Cardiac fibroblast (primary cell): ENCODE measurements around the gene EYS.
"Not testable (repeated sequence)": the region's sequence is repeated elsewhere in the genome, so short reads cannot be mapped to it uniquely, and the experiment has no call there.

Experiments
- DNase-seq, 2 donors: peaks; one replicate each; pipeline versions ENCODE4 v3.0.0 to v3.0.0-alpha.2; 2010; ENCODE audit warnings: low read depth in 2 of 2
- H3K4me3 ChIP-seq, 2 donors: replicated peaks in 1 of 2; 1 replicate in 1 of 2; 2 replicates in 1 of 2; pipeline ENCODE4 v1.5.1; 2011; ENCODE audit warnings: low read depth in 2 of 2, low read length in 2 of 2, mild to moderate bottlenecking in 2 of 2, moderate library complexity in 1 of 2
- TF ChIP-seq, protein P1 (sequence below): IDR thresholded peaks from one replicate; pipeline ENCODE4 v1.5.1; 2011; ENCODE audit warnings: low read depth, mild to moderate bottlenecking, low read length, inconsistent platforms

The EYS gene

DNA sequence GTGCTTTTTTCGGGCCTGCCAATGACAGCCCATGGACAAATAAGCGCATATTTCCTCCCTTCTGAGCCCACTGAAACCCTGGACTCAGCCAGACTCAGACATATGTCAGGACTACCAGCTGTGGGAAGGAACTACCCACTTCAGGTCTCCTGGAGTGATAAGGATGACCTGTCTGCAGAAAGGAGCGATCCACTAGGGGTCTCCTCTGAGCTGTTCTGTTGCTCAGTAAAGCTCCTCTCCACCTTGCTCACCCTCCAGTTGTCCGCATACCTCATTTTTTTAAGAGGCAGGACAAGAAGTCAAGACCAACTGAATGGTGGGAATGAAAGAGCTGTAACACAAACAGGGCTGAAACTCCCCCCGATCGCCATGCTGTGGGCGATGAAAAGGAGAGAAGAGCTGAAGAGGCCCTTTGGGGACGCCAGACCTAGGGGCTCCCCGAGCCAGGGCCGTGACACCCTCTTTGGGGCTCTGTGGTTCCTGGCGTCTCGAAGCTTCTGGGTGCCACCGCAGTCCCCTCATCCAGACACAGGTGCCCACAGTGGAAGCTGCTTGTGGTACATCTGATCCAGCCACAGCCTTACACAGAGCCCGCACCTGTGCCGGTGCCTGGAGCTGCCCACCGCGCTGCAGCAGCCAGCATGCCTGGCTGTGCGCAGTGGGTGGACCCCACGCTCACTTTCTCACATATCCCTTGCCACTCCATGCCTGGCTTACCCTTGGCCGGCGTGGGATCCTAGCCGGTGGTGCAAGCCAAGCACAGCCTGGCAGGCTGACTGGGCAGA lies 68.8 kb downstream of the EYS start:
- TF ChIP-seq, protein P1, sequence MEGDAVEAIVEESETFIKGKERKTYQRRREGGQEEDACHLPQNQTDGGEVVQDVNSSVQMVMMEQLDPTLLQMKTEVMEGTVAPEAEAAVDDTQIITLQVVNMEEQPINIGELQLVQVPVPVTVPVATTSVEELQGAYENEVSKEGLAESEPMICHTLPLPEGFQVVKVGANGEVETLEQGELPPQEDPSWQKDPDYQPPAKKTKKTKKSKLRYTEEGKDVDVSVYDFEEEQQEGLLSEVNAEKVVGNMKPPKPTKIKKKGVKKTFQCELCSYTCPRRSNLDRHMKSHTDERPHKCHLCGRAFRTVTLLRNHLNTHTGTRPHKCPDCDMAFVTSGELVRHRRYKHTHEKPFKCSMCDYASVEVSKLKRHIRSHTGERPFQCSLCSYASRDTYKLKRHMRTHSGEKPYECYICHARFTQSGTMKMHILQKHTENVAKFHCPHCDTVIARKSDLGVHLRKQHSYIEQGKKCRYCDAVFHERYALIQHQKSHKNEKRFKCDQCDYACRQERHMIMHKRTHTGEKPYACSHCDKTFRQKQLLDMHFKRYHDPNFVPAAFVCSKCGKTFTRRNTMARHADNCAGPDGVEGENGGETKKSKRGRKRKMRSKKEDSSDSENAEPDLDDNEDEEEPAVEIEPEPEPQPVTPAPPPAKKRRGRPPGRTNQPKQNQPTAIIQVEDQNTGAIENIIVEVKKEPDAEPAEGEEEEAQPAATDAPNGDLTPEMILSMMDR = no peak
- no peak for DNase-seq
- H3K4me3 ChIP-seq = no peak overlapping the region

DNA sequence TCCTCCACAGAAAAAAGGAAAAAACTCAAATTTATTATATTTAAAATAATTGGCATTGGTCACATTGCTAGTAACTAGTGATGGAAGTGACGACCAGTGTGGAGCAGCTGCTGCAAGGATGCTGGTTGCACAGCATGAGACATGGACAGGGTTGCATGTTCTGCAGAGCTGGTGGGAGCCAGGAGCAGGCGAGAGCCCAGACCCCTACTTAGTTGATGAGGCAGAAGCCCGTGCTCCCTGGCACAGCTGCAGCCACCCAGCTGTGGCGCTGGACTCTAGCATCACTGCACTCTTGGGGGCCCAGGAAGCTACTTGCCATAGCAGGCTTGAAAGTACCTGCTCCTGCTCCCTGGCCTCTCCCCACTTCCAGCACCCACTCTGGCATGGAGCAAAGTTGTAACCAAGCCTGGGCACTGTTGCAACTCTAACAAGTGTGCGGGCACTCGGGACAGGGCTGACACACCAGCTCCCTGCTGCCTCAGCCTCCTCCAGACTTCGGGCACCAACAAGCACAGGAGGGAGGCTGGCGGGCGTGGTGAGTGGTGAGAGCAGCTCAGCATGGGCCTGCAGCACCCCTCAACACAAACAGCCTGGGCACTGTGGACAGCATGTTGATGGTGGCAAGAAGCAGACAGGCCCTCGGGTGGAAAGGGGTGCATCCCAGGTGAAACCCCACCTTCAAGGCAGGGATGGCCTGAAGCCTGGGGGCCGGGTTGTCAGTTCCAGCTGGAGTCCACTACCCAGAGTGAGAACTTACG lies 69.6 kb downstream of the EYS start:
- TF ChIP-seq, protein P1 = no peak
- no peak overlapping the region for H3K4me3 ChIP-seq

DNA sequence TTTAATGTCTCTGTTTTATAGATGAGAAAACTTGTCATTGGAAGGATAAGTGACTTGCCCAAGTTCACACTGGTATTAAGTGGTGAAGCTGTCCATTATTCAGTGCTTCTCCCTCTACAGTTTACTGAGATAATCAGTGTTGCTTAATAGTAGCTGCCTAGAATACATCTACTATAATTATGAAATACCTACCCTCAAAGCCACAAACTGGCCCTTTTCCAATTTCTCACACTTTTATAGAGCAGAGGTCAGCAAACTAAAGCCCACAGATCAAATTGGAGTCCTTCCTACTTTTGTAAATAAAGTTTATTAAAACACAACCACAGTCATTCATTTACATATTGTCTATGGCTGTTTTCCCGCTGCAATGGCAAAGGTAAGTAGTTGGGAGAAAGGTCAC lies 73.5 kb downstream of the EYS start:
- no peak overlapping the region for H3K4me3 ChIP-seq
- DNase-seq = no peak
- TF ChIP-seq, protein P1 = no peak

More for the DNA sequence above, 69.6 kb downstream of the EYS start:
- no peak for DNase-seq

DNA sequence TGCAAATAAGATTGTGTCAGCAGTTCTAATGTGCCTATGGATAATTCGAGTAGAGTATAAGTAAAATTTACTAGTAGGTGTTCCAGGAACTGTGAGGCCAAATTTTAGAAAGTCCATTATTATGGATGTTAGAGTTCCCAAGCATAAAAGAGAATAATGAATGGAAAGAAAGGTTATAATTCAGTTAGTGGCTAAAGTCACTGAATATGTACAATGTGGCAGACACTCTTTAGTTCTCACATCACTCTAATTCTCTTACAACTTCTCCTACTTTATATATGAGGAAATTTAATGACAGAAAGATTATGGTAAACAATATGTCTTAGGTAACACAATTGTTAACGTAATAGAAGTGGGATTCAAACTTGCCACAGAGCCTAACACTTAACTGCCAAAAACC lies 75.3 kb downstream of the EYS start:
- TF ChIP-seq, protein P1 = no peak
- H3K4me3 ChIP-seq = no peak overlapping the region
- no peak for DNase-seq

DNA sequence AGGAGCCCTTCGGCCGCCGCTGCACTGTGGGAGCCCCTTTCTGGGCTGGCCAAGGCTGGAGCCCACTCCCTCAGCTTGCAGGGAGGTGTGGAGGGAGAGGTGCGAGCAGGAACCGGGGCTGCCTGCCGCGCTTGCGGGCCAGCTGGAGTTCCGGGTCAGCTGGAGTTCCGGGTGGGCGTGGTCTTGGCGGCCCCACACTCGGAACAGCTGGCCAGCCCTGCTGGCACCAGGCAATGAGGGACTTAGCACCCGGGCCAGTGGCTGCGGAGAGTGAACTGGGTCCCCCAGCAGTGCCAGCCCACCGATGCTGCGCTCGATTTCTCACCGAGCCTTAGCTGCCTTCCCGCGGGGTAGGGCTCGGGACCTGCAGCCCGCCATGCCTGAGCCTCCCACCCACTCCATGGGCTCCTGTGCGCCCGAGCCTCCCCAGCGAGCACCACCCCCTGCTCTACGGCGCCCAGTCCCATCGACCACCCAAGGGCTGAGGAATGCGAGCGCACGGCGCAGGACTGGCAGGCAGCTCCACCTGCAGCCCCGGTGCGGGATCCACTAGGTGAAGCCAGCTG lies 79.5 kb downstream of the EYS start:
- not testable (repeated sequence) for DNase-seq, H3K4me3 ChIP-seq

DNA sequence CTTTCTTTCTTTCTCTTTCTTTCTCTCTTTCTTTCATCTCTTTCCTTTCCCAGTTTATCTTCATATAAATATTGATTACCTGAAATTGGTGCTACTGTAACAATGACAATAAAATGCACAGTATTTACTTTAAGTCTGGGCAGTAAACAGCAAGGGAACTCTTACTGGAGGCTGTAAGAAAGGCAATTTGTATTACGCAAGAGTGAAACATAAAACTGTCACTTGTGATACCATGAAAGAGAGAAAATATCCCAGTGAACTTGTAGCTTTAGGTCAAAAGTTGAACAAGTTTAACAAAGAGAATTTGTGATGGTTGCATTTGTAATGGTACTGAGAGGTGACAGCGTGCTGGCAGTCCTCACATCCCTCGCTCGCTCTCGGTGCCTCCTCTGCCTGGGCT lies 80.0 kb downstream of the EYS start:
- DNase-seq = no peak
- no peak overlapping the region for H3K4me3 ChIP-seq
- TF ChIP-seq, protein P1 = no peak

DNA sequence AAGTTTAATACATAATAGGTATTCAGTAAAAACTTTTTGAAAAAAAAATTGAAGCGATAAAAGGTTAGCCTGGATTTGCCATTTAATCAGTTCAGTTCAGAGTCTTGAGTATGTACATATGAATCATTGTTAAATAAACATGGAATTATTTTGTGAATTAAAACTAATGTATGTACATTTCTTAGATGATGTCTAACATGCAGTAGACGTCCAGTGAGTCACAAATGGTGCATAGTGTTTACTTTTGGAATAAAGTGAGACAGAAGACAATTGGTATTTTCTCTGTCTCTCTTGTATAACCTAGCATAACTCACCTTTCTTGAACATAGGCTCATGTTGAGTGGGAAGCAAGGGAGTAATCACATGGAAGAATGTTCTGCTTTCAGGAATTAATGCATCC lies 83.5 kb downstream of the EYS start:
- TF ChIP-seq, protein P1 = no peak
- no peak for DNase-seq
- no peak overlapping the region for H3K4me3 ChIP-seq
